ENCODE results near the gene UBR4.

Gene UBR4

GRCh38 chr1:19044975-19045831 is 164.9 kb downstream of the UBR4 start:
- DNase-seq (ENCODE audit: low read depth, low spot score): peak; percentile 51
- no peak for TF ChIP-seq CTCF (IDR thresholded peaks at IDR 0.05; ENCODE audit: low read depth, low read length)
- H3K4me3 ChIP-seq (ENCODE audit: low read depth, low read length): no peak overlapping the region
- in situ Hi-C loops (cut with HindIII; ENCODE audit: low sequenced_read_pairs): no loop called here

- H3K4me3 ChIP-seq (ENCODE audit: low read depth, low read length): no peak overlapping the region
- in situ Hi-C loops (cut with HindIII; ENCODE audit: low sequenced_read_pairs): no loop called here
- no peak for TF ChIP-seq CTCF (IDR thresholded peaks at IDR 0.05; ENCODE audit: low read depth, low read length)
- no peak for DNase-seq (ENCODE audit: low read depth, low spot score)
These were observed 165.6 kb downstream of the UBR4 start for GRCh38 chr1:19044471-19044870.

- DNase-seq (ENCODE audit: low read depth, low spot score): no peak
- H3K4me3 ChIP-seq (ENCODE audit: low read depth, low read length): no peak overlapping the region
- in situ Hi-C loops (cut with HindIII; ENCODE audit: low sequenced_read_pairs): no loop called here
- no peak for TF ChIP-seq CTCF (IDR thresholded peaks at IDR 0.05; ENCODE audit: low read depth, low read length)
These were observed 166.3 kb downstream of the UBR4 start for GRCh38 chr1:19043579-19044443.

- TF ChIP-seq CTCF (IDR thresholded peaks at IDR 0.05; ENCODE audit: low read depth, low read length): no peak
- no peak overlapping the region for H3K4me3 ChIP-seq (ENCODE audit: low read depth, low read length)
- in situ Hi-C loops (cut with HindIII; ENCODE audit: low sequenced_read_pairs): no loop called here
- no peak for DNase-seq (ENCODE audit: low read depth, low spot score)
These were observed 167.1 kb downstream of the UBR4 start for GRCh38 chr1:19042675-19043578.

- DNase-seq (ENCODE audit: low read depth, low spot score): no peak
- H3K4me3 ChIP-seq (ENCODE audit: low read depth, low read length): no peak overlapping the region
- in situ Hi-C loops (cut with HindIII; ENCODE audit: low sequenced_read_pairs): no loop called here
- TF ChIP-seq CTCF (IDR thresholded peaks at IDR 0.05; ENCODE audit: low read depth, low read length): no peak
These were observed 169.9 kb downstream of the UBR4 start for GRCh38 chr1:19040010-19040680.
